ENCODE results near the gene RANBP17.

DNA sequence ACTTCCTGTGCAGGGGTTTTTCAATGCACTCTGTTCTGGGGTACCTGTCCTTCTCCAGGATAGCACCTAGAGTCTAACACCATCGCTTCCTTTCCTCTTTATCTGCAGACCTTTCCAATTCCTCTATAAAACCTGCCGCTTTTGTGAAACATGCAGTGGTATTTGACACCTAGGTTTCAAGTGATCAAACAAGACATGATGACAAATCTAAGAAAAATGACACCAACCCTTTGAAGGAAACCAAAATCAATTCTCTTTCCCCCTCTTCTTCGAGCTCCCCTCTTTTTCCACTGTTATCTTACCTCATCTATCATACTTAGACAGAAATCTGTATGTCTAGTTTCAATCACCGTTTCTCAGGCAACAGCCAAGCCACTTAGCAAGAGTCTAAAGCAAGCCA, 25.6 kb upstream of the RANBP17 start:
- TF ChIP-seq ZNF830 (tag by site-specific recombination; IDR thresholded peaks at IDR 0.05; ENCODE audit: low read depth): no peak
- TF ChIP-seq, protein P1, sequence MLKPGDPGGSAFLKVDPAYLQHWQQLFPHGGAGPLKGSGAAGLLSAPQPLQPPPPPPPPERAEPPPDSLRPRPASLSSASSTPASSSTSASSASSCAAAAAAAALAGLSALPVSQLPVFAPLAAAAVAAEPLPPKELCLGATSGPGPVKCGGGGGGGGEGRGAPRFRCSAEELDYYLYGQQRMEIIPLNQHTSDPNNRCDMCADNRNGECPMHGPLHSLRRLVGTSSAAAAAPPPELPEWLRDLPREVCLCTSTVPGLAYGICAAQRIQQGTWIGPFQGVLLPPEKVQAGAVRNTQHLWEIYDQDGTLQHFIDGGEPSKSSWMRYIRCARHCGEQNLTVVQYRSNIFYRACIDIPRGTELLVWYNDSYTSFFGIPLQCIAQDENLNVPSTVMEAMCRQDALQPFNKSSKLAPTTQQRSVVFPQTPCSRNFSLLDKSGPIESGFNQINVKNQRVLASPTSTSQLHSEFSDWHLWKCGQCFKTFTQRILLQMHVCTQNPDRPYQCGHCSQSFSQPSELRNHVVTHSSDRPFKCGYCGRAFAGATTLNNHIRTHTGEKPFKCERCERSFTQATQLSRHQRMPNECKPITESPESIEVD (tag by site-specific recombination; IDR thresholded peaks at IDR 0.05): no peak
- TF ChIP-seq, protein P2, sequence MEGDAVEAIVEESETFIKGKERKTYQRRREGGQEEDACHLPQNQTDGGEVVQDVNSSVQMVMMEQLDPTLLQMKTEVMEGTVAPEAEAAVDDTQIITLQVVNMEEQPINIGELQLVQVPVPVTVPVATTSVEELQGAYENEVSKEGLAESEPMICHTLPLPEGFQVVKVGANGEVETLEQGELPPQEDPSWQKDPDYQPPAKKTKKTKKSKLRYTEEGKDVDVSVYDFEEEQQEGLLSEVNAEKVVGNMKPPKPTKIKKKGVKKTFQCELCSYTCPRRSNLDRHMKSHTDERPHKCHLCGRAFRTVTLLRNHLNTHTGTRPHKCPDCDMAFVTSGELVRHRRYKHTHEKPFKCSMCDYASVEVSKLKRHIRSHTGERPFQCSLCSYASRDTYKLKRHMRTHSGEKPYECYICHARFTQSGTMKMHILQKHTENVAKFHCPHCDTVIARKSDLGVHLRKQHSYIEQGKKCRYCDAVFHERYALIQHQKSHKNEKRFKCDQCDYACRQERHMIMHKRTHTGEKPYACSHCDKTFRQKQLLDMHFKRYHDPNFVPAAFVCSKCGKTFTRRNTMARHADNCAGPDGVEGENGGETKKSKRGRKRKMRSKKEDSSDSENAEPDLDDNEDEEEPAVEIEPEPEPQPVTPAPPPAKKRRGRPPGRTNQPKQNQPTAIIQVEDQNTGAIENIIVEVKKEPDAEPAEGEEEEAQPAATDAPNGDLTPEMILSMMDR (tag by site-specific recombination; IDR thresholded peaks at IDR 0.05): no peak
- TF ChIP-seq, protein P3, sequence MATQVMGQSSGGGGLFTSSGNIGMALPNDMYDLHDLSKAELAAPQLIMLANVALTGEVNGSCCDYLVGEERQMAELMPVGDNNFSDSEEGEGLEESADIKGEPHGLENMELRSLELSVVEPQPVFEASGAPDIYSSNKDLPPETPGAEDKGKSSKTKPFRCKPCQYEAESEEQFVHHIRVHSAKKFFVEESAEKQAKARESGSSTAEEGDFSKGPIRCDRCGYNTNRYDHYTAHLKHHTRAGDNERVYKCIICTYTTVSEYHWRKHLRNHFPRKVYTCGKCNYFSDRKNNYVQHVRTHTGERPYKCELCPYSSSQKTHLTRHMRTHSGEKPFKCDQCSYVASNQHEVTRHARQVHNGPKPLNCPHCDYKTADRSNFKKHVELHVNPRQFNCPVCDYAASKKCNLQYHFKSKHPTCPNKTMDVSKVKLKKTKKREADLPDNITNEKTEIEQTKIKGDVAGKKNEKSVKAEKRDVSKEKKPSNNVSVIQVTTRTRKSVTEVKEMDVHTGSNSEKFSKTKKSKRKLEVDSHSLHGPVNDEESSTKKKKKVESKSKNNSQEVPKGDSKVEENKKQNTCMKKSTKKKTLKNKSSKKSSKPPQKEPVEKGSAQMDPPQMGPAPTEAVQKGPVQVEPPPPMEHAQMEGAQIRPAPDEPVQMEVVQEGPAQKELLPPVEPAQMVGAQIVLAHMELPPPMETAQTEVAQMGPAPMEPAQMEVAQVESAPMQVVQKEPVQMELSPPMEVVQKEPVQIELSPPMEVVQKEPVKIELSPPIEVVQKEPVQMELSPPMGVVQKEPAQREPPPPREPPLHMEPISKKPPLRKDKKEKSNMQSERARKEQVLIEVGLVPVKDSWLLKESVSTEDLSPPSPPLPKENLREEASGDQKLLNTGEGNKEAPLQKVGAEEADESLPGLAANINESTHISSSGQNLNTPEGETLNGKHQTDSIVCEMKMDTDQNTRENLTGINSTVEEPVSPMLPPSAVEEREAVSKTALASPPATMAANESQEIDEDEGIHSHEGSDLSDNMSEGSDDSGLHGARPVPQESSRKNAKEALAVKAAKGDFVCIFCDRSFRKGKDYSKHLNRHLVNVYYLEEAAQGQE (tag by site-specific recombination; IDR thresholded peaks at IDR 0.05): no peak
- no peak for TF ChIP-seq HOXA7 (CRISPR knock-in tag; IDR thresholded peaks at IDR 0.05; ENCODE audit: borderline replicate concordance)
- TF ChIP-seq, protein P4, sequence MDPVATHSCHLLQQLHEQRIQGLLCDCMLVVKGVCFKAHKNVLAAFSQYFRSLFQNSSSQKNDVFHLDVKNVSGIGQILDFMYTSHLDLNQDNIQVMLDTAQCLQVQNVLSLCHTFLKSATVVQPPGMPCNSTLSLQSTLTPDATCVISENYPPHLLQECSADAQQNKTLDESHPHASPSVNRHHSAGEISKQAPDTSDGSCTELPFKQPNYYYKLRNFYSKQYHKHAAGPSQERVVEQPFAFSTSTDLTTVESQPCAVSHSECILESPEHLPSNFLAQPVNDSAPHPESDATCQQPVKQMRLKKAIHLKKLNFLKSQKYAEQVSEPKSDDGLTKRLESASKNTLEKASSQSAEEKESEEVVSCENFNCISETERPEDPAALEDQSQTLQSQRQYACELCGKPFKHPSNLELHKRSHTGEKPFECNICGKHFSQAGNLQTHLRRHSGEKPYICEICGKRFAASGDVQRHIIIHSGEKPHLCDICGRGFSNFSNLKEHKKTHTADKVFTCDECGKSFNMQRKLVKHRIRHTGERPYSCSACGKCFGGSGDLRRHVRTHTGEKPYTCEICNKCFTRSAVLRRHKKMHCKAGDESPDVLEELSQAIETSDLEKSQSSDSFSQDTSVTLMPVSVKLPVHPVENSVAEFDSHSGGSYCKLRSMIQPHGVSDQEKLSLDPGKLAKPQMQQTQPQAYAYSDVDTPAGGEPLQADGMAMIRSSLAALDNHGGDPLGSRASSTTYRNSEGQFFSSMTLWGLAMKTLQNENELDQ (tag by site-specific recombination; IDR thresholded peaks at IDR 0.05; ENCODE audit: low read depth): no peak
- no peak for TF ChIP-seq ZNF274 (IDR thresholded peaks at IDR 0.05; ENCODE audit: low read length)
- TF ChIP-seq ZNF274 (tag by site-specific recombination; IDR thresholded peaks at IDR 0.05; ENCODE audit: borderline replicate concordance): no peak
- TF ChIP-seq, protein P5, sequence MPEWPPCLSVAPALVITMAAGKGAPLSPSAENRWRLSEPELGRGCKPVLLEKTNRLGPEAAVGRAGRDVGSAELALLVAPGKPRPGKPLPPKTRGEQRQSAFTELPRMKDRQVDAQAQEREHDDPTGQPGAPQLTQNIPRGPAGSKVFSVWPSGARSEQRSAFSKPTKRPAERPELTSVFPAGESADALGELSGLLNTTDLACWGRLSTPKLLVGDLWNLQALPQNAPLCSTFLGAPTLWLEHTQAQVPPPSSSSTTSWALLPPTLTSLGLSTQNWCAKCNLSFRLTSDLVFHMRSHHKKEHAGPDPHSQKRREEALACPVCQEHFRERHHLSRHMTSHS (tag by site-specific recombination; IDR thresholded peaks at IDR 0.05): no peak
- no peak for TF ChIP-seq ZNF596 (tag by site-specific recombination; IDR thresholded peaks at IDR 0.05)
- TF ChIP-seq, protein P6, sequence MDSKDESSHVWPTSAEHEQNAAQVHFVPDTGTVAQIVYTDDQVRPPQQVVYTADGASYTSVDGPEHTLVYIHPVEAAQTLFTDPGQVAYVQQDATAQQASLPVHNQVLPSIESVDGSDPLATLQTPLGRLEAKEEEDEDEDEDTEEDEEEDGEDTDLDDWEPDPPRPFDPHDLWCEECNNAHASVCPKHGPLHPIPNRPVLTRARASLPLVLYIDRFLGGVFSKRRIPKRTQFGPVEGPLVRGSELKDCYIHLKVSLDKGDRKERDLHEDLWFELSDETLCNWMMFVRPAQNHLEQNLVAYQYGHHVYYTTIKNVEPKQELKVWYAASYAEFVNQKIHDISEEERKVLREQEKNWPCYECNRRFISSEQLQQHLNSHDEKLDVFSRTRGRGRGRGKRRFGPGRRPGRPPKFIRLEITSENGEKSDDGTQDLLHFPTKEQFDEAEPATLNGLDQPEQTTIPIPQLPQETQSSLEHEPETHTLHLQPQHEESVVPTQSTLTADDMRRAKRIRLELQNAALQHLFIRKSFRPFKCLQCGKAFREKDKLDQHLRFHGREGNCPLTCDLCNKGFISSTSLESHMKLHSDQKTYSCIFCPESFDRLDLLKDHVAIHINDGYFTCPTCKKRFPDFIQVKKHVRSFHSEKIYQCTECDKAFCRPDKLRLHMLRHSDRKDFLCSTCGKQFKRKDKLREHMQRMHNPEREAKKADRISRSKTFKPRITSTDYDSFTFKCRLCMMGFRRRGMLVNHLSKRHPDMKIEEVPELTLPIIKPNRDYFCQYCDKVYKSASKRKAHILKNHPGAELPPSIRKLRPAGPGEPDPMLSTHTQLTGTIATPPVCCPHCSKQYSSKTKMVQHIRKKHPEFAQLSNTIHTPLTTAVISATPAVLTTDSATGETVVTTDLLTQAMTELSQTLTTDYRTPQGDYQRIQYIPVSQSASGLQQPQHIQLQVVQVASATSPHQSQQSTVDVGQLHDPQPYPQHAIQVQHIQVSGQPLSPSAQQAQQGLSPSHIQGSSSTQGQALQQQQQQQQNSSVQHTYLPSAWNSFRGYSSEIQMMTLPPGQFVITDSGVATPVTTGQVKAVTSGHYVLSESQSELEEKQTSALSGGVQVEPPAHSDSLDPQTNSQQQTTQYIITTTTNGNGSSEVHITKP (tag by site-specific recombination; IDR thresholded peaks at IDR 0.05): no peak
- TF ChIP-seq MZF1 (tag by site-specific recombination; IDR thresholded peaks at IDR 0.05; ENCODE audit: borderline replicate concordance): no peak
- no peak for TF ChIP-seq ZNF23 (tag by site-specific recombination; IDR thresholded peaks at IDR 0.05; ENCODE audit: borderline replicate concordance)
